K562 (cell line): ENCODE measurements around the gene RBFOX2. TPM values are rescaled to one million over a fixed set of nuclear protein-coding genes. Genes with fewer than 3 reads are reported as not detected.

Experiments used
- ATAC-seq: fragments of 200-7000 bp; cut with Tn5 transposase; 3 replicates; pipeline ENCODE4 v1.9.1; 2020; ENCODE audit warnings: moderate library complexity
- BruUV-seq: library from RNA; stranded (reverse); fragments of 400-500 nt; replicated peaks from 2 replicates; lab custom pipeline; 2021; lab: Mats Ljungman, UMichigan
- CTCF ChIA-PET: fragments of 300-600 bp; formaldehyde crosslinking; extraction: SDS; loops from one replicate; lab custom pipeline; 2021; ENCODE audit warnings: low intra/inter-chr PET ratio; lab: Yijun Ruan, JAX
- POLR2A ChIA-PET: fragments of 300-600, 350-650 bp; sonication (Branson Sonifier 250); formaldehyde crosslinking; extraction: SDS; loops from one replicate; lab custom pipeline; 2021; ENCODE audit warnings: antibody characterized with exemption, inconsistent platforms; lab: Yijun Ruan, JAX
- DNase-seq, 4 experiments: peaks; one replicate each; pipeline versions ENCODE4 v3.0.0 to v3.0.0-alpha.2; 2011 to 2018; ENCODE audit warnings: low spot score in 3 of 4, mixed read lengths in 3 of 4; ENCODE audit errors: extremely low read depth in 1 of 4
- FAIRE-seq: peaks from 2 replicates; lab custom pipeline; 2011; peaks lifted over from hg19 to GRCh38; lab: Jason Lieb, UNC
- H2AFZ ChIP-seq: 2 replicates; pipeline ENCODE4 v1.6.0; 2011; ENCODE audit warnings: low read depth, low read length, control low read depth, inconsistent platforms
- H3K27ac ChIP-seq: fragments of 200-600 bp; 3 replicates; pipeline ENCODE4 v1.8.0; 2011; ENCODE audit warnings: low read depth, mild to moderate bottlenecking, control low read depth, inconsistent platforms, low read length, moderate library complexity, mixed read lengths; ENCODE audit errors: extremely low read depth
- H3K27me3 ChIP-seq, 2 experiments: fragments of 300-600 bp in 1 of 2; 2 replicates in 1 of 2; 3 replicates in 1 of 2; pipeline versions ENCODE4 v1.6.0 to v1.8.0; 2011; ENCODE audit warnings: inconsistent platforms in 2 of 2, low read length in 2 of 2, mild to moderate bottlenecking in 1 of 2, mixed read lengths in 1 of 2, moderate library complexity in 1 of 2; ENCODE audit not compliant: control insufficient read depth in 2 of 2, insufficient read depth in 2 of 2
- H3K36me3 ChIP-seq: fragments of 300-600 bp; 3 replicates; pipeline ENCODE4 v1.8.0; 2011; ENCODE audit warnings: mild to moderate bottlenecking, low read length, inconsistent platforms; ENCODE audit not compliant: control insufficient read depth, insufficient read depth
- H3K4me1 ChIP-seq, 2 experiments: fragments of 200-600 bp in 1 of 2; replicated peaks in 1 of 2; 2 replicates in 1 of 2; 3 replicates in 1 of 2; pipeline versions ENCODE4 v1.5.1 to v1.8.0; 2011; ENCODE audit warnings: inconsistent platforms in 2 of 2, low read length in 2 of 2, mild to moderate bottlenecking in 1 of 2, mixed read lengths in 1 of 2, moderate library complexity in 1 of 2; ENCODE audit not compliant: control insufficient read depth in 2 of 2, insufficient read depth in 2 of 2
- H3K4me2 ChIP-seq: 2 replicates; pipeline ENCODE4 v1.6.1; 2011; ENCODE audit warnings: low read length, control low read depth, inconsistent platforms, mixed read lengths; ENCODE audit not compliant: insufficient read depth
- H3K4me3 ChIP-seq: fragments of 200-600 bp; sonication (generic), shearing (Covaris generic); 2 replicates; pipeline ENCODE4 v1.5.1; 2016; ENCODE audit warnings: control low read depth, inconsistent platforms
- H3K79me2 ChIP-seq: fragments of 200-600 bp; 3 replicates; pipeline ENCODE4 v1.8.0; 2011; ENCODE audit warnings: low read length, inconsistent platforms; ENCODE audit not compliant: control insufficient read depth, insufficient read depth
- H3K9ac ChIP-seq, 2 experiments: 2 replicates each; pipeline versions ENCODE4 v1.6.0 to v1.6.1; 2011; ENCODE audit warnings: low read depth in 2 of 2, low read length in 2 of 2, control low read depth in 1 of 2, inconsistent platforms in 1 of 2, mild to moderate bottlenecking in 1 of 2, mixed read lengths in 1 of 2; ENCODE audit not compliant: insufficient read depth in 1 of 2
- H3K9me1 ChIP-seq: one replicate; pipeline ENCODE4 v1.6.0; 2011; ENCODE audit warnings: inconsistent platforms, mild to moderate bottlenecking, low read length, moderate library complexity; ENCODE audit not compliant: control insufficient read depth, insufficient read depth
- H3K9me3 ChIP-seq: replicated peaks from 2 replicates; pipeline ENCODE4 v1.5.1; 2011; ENCODE audit warnings: low read depth, low read length, inconsistent platforms; ENCODE audit not compliant: control insufficient read depth, insufficient read depth
- H4K20me1 ChIP-seq: replicated peaks from 2 replicates; pipeline ENCODE4 v1.6.1; 2011; ENCODE audit warnings: low read length, inconsistent platforms, mixed read lengths; ENCODE audit not compliant: control insufficient read depth, insufficient read depth
- CCNT2 ChIP-seq: IDR thresholded peaks from 2 replicates; pipeline ENCODE4 v1.6.1; 2011; ENCODE audit warnings: borderline replicate concordance, low read depth, mild to moderate bottlenecking, moderate library complexity, mixed read lengths, low read length; ENCODE audit not compliant: insufficient read length; ENCODE audit errors: extremely low read depth
- CSDE1 ChIP-seq, 2 experiments: fragments of 450-650 bp; IDR thresholded peaks; 2 replicates each; pipeline ENCODE4 v1.6.1; 2016; ENCODE audit warnings: mild to moderate bottlenecking in 1 of 2
- ETS2 ChIP-seq: IDR thresholded peaks from 2 replicates; pipeline ENCODE4 v1.6.1; 2016; ENCODE audit warnings: borderline replicate concordance, missing genetic modification characterization, mild to moderate bottlenecking, moderate library complexity, missing compliant biosample characterization; ENCODE audit not compliant: poor library complexity, severe bottlenecking
- RERE ChIP-seq: sonication (generic); formaldehyde crosslinking; IDR thresholded peaks from 2 replicates; pipeline ENCODE4 v1.8.0; 2023; ENCODE audit warnings: missing genetic modification reagents, mild to moderate bottlenecking, borderline replicate concordance
- RUNX1 ChIP-seq: sonication (generic); IDR thresholded peaks from 2 replicates; pipeline ENCODE4 v1.6.1; 2016; ENCODE audit warnings: antibody characterized with exemption, low read depth
- TAF7 ChIP-seq: fragments of 450-650 bp; IDR thresholded peaks from 2 replicates; pipeline ENCODE4 v1.6.1; 2016; ENCODE audit warnings: missing genetic modification characterization, missing compliant biosample characterization
- ZNF124 ChIP-seq: sonication (generic); formaldehyde crosslinking; IDR thresholded peaks from 2 replicates; pipeline ENCODE4 v1.8.1; 2022; ENCODE audit warnings: missing genetic modification reagents
- WGBS: fragments of 100-300 bp; shearing (Covaris generic); methylation state at CpG from one replicate; pipeline ENCODE4 v1.1.6; 2016; ENCODE audit warnings: low coverage, mixed read lengths; ENCODE audit not compliant: insufficient coverage; ENCODE audit errors: missing lambda C conversion rate; 5-methylcytosine and 5-hydroxymethylcytosine counted together
- in situ Hi-C: fragments of 300-500 bp; cut with MboI; formaldehyde crosslinking; loops from 4 replicates; pipeline ENCODE4 v1.15.0; 2018; ENCODE audit warnings: inconsistent platforms, mixed read lengths
- intact Hi-C: fragments of 100-400 bp; cut with micrococcal nuclease; formaldehyde crosslinking; loops from 2 replicates; pipeline ENCODE4 v1.14.2; 2022
- polyA plus RNA-seq, 8 experiments: library from polyadenylated mRNA; depleted of rRNA in 4 of 8; stranded (reverse) in 5 of 8; unstranded in 3 of 8; fragments of >200 nt; fragmentation: Nextera tagmentation in 2 of 8; fragmentation: Illumina TruSeq in 1 of 8; extraction: Ambion mirVana in 2 of 8; extraction: Trizol in 1 of 8; gene quantifications; 2 replicates each; pipeline versions ENCODE4 v1.2.1 to v1.2.3, GENCODE V29; 2011 to 2014; ENCODE audit warnings: inconsistent platforms in 1 of 8, missing spikeins in 1 of 8
- total RNA-seq, 7 experiments: library from RNA; depleted of rRNA in 6 of 7; stranded (reverse); fragments of >200 nt in 6 of 7; fragmentation: Illumina TruSeq in 2 of 7; extraction: Trizol in 2 of 7; gene quantifications; 2 replicates each; pipeline versions ENCODE4 v1.2.1 to v1.2.3, GENCODE V29; 2011 to 2021; ENCODE audit warnings: low replicate concordance in 1 of 7
- TF ChIP-seq, protein P1 (sequence below): sonication (generic); formaldehyde crosslinking; IDR thresholded peaks from 2 replicates; pipeline ENCODE4 v1.8.1; 2023; ENCODE audit warnings: mild to moderate bottlenecking, missing genetic modification reagents

RBFOX2 gene
- total and polyA plus RNA-seq, 9 of the 15 experiments (the other 6 are each of a cell fraction or from before 2014, with no cell fraction given): 5.8 to 24.8 (median 14.2) TPM

- no TSS peak for BruUV-seq
- H3K9ac ChIP-seq: no peak overlapping the region
- H3K27me3 ChIP-seq: no peaks in the 10 kb centered on the region
- no peak for TF ChIP-seq ZNF124 (CRISPR knock-in tag)
- intact Hi-C loops: no loop called here
- no peaks in the 10 kb centered on the region; the same call in 2 of the 3 replicates for H3K79me2 ChIP-seq
- ChIA-PET POLR2A (interaction anchor here (0.7 kb wide), 1 partner anchor 25 kb away, joined by 3 read pairs; no protein-coding TSS in a partner anchor), CTCF (no interaction called here)
- H3K4me2 ChIP-seq: no peak overlapping the region
- H4K20me1 ChIP-seq: no peaks in the 10 kb centered on the region; the same call in 1 of the 2 replicates
- ATAC-seq: no peak
- no peak overlapping the region for H2AFZ ChIP-seq
- no peak for DNase-seq
- H3K9me1 ChIP-seq: no peaks in the 10 kb centered on the region
- H3K9me3 ChIP-seq: no peaks in the 10 kb centered on the region
- H3K4me1 ChIP-seq: no peaks in the 10 kb centered on the region
- no peak for FAIRE-seq
- H3K36me3 ChIP-seq: 0 out of 3 replicates have a peak, but pooled peaks cover 2% of the 10 kb centered on the region
- WGBS: 41% methylated on average over 2 of the region's 2 CpGs
- no peak overlapping the region for H3K27ac ChIP-seq
- in situ Hi-C loops: no loop called here
- H3K4me3 ChIP-seq: no peak overlapping the region
Observed at GRCh38 chr22:35986088-35986487, 42.5 kb downstream of the RBFOX2 start.

- Histone ChIP-seq H3K4me2 (no peak overlapping the region), H3K4me1 (no peaks in the 10 kb centered on the region), H3K27ac (no peak overlapping the region), H3K27me3 (no peaks in the 10 kb centered on the region), H3K79me2 (no peaks in the 10 kb centered on the region; the same call in 2 of the 3 replicates), H3K36me3 (0 out of 3 replicates have a peak, but pooled peaks cover 2% of the 10 kb centered on the region), H3K9me3 (no peaks in the 10 kb centered on the region), H2AFZ (no peak overlapping the region), H3K9ac (no peak overlapping the region), H3K4me3 (no peak overlapping the region), H4K20me1 (no peaks in the 10 kb centered on the region; the same call in 1 of the 2 replicates), H3K9me1 (no peaks in the 10 kb centered on the region)
- intact Hi-C loops: no loop called here
- POLR2A ChIA-PET: no interaction called here
- DNase-seq (no peak), FAIRE-seq (no peak), ATAC-seq (no peak)
- WGBS: 68% methylated on average over 3 of the region's 3 CpGs
- in situ Hi-C loops: no loop called here
- BruUV-seq: no TSS peak
- CTCF ChIA-PET: no interaction called here
- TF ChIP-seq RUNX1: no peak
- no peak for TF ChIP-seq RERE (CRISPR knock-in tag)
- TF ChIP-seq ETS2: no peak
- TF ChIP-seq CSDE1 (IDR thresholded peaks at IDR 0.05): no peak
- no peak for TF ChIP-seq CCNT2
- TF ChIP-seq, protein P1, sequence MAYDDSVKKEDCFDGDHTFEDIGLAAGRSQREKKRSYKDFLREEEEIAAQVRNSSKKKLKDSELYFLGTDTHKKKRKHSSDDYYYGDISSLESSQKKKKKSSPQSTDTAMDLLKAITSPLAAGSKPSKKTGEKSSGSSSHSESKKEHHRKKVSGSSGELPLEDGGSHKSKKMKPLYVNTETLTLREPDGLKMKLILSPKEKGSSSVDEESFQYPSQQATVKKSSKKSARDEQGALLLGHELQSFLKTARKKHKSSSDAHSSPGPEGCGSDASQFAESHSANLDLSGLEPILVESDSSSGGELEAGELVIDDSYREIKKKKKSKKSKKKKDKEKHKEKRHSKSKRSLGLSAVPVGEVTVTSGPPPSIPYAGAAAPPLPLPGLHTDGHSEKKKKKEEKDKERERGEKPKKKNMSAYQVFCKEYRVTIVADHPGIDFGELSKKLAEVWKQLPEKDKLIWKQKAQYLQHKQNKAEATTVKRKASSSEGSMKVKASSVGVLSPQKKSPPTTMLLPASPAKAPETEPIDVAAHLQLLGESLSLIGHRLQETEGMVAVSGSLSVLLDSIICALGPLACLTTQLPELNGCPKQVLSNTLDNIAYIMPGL (CRISPR knock-in tag): no peak
- TF ChIP-seq TAF7 (tag): no peak
Observed at GRCh38 chr22:35985371-35985770, 43.3 kb downstream of the RBFOX2 start.
